DOHH2 (cell line): ENCODE results near the gene POU2F1.

Experiments used
- H3F3A ChIP-seq: fragments of 200-600 bp; sonication (generic), shearing (Covaris generic); 2 replicates; pipeline ENCODE4 v1.6.0; 2016; ENCODE audit warnings: antibody characterized with exemption, mild to moderate bottlenecking; ENCODE audit not compliant: control insufficient read depth, insufficient read depth
- H3K27ac ChIP-seq: fragments of 200-600 bp; sonication (generic); 2 replicates; pipeline ENCODE4 v1.5.1; 2014; ENCODE audit warnings: low read depth, mild to moderate bottlenecking, low read length, moderate library complexity
- H3K27me3 ChIP-seq: fragments of 200-600 bp; sonication (generic); 2 replicates; pipeline ENCODE4 v1.6.1; 2014; ENCODE audit warnings: mild to moderate bottlenecking, low read length, mixed read lengths; ENCODE audit not compliant: control insufficient read depth
- H3K36me3 ChIP-seq: fragments of 200-600 bp; sonication (generic); 2 replicates; pipeline ENCODE4 v1.6.1; 2014; ENCODE audit warnings: mild to moderate bottlenecking, low read length, moderate library complexity, mixed read lengths; ENCODE audit not compliant: control insufficient read depth
- H3K4me1 ChIP-seq: fragments of 200-600 bp; sonication (generic); 2 replicates; pipeline ENCODE4 v1.6.1; 2014; ENCODE audit warnings: mild to moderate bottlenecking, low read length, mixed read lengths; ENCODE audit not compliant: control insufficient read depth
- H3K4me2 ChIP-seq: fragments of 200-600 bp; sonication (generic); 2 replicates; pipeline ENCODE4 v1.6.0; 2014; ENCODE audit warnings: mild to moderate bottlenecking, low read length, moderate library complexity
- H3K4me3 ChIP-seq: fragments of 200-600 bp; sonication (generic); 2 replicates; pipeline ENCODE4 v1.5.1; 2014; ENCODE audit warnings: mild to moderate bottlenecking, low read length, mixed read lengths
- H3K79me2 ChIP-seq: fragments of 200-600 bp; sonication (generic); 2 replicates; pipeline ENCODE4 v1.6.1; 2014; ENCODE audit warnings: mild to moderate bottlenecking, low read length, mixed read lengths; ENCODE audit not compliant: control insufficient read depth
- H3K9me2 ChIP-seq: fragments of 200-600 bp; sonication (generic); replicated peaks from 2 replicates; pipeline ENCODE4 v1.6.1; 2014; ENCODE audit warnings: mild to moderate bottlenecking, low read length, mixed read lengths; ENCODE audit not compliant: control insufficient read depth
- H3K9me3 ChIP-seq: fragments of 200-600 bp; sonication (generic); 2 replicates; pipeline ENCODE4 v1.6.1; 2014; ENCODE audit warnings: antibody characterized with exemption, low read length, mixed read lengths; ENCODE audit not compliant: control insufficient read depth, insufficient read depth
- H4K20me1 ChIP-seq: fragments of 200-600 bp; sonication (generic); 2 replicates; pipeline ENCODE4 v1.6.0; 2014; ENCODE audit warnings: low read depth, mild to moderate bottlenecking, antibody characterized with exemption, low read length, moderate library complexity; ENCODE audit not compliant: control insufficient read depth, insufficient read depth
- CTCF ChIP-seq: fragments of 200-600 bp; sonication (generic); IDR thresholded peaks from one replicate; pipeline ENCODE4 v1.5.1; 2014; ENCODE audit warnings: antibody characterized with exemption, mild to moderate bottlenecking, low read depth, low read length; ENCODE audit not compliant: poor library complexity, severe bottlenecking
- EZH2phosphoT487 ChIP-seq: fragments of 200-600 bp; sonication (generic); IDR thresholded peaks from 2 replicates; pipeline ENCODE4 v1.6.1; 2017; ENCODE audit warnings: borderline replicate concordance, mild to moderate bottlenecking, antibody characterized with exemption, low read length, moderate library complexity, mixed read lengths

Gene POU2F1

DNA sequence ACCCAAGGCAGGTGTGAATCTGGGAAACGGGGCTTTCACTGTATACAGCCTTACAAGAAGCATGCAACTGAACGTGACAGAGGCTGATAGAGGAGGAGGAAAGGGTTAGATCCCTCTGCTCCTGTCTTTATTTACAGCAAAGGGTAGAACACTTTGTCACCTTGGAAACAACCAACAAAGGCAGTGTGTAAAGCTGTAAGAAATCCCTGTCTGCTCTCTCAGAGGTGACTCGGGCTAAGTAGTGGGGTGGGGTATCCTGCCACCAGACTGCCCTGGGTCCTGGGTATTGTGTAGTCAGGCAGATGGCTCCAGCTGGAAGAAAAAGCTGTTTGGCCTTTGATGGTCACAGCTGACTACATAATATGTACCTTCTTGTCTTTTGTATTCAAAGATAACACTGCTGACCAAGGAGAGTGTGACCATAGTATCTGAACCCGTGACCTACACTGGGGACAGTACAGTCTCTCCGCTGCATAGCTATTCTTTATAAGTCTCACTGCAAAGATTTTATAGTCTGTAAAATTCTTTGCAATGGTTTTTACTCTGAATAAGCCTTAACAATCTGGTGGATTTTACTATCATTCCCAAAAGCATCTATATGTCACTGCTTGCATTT lies 22.1 kb upstream of the POU2F1 start:
- no peaks in the 10 kb centered on the region for H3F3A ChIP-seq
- peak overlapping the region; percentile 10; the same call in 1 of the 2 replicates for H3K4me2 ChIP-seq
- H3K9me3 ChIP-seq = no peaks in the 10 kb centered on the region
- H3K9me2 ChIP-seq = no peaks in the 10 kb centered on the region
- no peaks in the 10 kb centered on the region for H3K79me2 ChIP-seq
- no peak for TF ChIP-seq EZH2phosphoT487
- TF ChIP-seq CTCF = no peak
- no peaks in the 10 kb centered on the region for H4K20me1 ChIP-seq
- no peaks in the 10 kb centered on the region for H3K36me3 ChIP-seq
- H3K27ac ChIP-seq = no peak overlapping the region
- H3K4me3 ChIP-seq = no peak overlapping the region
- H3K4me1 ChIP-seq = peaks cover 13% of the 10 kb centered on the region
- H3K27me3 ChIP-seq = no peaks in the 10 kb centered on the region

DNA sequence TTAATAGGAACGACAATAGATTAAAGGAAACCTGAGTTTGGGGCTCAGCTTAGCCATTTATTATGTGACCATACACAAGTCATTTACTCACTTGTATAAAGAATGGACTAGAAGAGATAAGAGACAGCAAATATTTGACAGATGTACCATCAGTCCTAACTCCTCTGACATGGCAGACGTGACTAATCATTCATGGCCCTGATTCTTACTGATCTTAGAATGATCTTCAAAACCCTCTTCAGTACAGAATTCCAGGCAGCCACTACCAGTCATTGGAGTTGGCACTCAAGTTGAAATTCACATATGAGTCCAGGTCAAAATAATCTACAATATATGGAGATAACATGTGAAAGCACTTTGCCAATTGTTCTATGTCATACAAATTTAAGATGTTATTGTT lies 21.0 kb upstream of the POU2F1 start:
- TF ChIP-seq CTCF (no peak), EZH2phosphoT487 (no peak)
- H3K79me2 ChIP-seq = no peaks in the 10 kb centered on the region
- H3K27ac ChIP-seq = no peak overlapping the region
- peaks cover 13% of the 10 kb centered on the region for H3K4me1 ChIP-seq
- no peak overlapping the region for H3K4me2 ChIP-seq
- H3K27me3 ChIP-seq = no peaks in the 10 kb centered on the region
- no peaks in the 10 kb centered on the region for H4K20me1 ChIP-seq
- no peaks in the 10 kb centered on the region for H3F3A ChIP-seq
- H3K9me2 ChIP-seq = no peaks in the 10 kb centered on the region
- H3K4me3 ChIP-seq = no peak overlapping the region
- H3K9me3 ChIP-seq = no peaks in the 10 kb centered on the region
- no peaks in the 10 kb centered on the region for H3K36me3 ChIP-seq

DNA sequence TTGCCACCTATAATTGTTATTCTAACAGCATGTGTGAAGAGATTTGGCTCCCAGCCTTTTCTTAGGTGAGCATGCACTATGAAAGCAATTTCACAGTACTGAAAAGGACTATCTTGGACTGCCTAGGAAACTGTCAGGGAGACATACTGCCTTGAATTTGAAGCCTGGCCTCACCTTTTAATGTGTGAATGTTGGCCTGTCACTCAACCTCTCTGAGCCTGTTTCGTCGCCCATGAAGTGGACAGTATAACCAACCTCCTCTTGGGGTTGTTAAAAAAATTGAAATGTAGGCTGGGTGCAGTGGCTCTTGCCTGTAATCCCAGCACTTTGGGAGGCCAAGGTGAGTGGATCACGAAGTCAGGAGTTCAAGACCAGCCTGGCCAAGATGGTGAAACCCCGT lies 20.4 kb upstream of the POU2F1 start:
- no peaks in the 10 kb centered on the region for H3F3A ChIP-seq
- H3K9me3 ChIP-seq = no peaks in the 10 kb centered on the region
- peaks cover 13% of the 10 kb centered on the region for H3K4me1 ChIP-seq
- TF ChIP-seq EZH2phosphoT487 = no peak
- TF ChIP-seq CTCF = no peak
- no peaks in the 10 kb centered on the region for H3K79me2 ChIP-seq
- no peaks in the 10 kb centered on the region for H3K27me3 ChIP-seq
- H3K27ac ChIP-seq = no peak overlapping the region
- no peaks in the 10 kb centered on the region for H3K36me3 ChIP-seq
- no peak overlapping the region for H3K4me3 ChIP-seq
- H3K9me2 ChIP-seq = no peaks in the 10 kb centered on the region
- H4K20me1 ChIP-seq = no peaks in the 10 kb centered on the region
- no peak overlapping the region for H3K4me2 ChIP-seq
